Trophoblast cell (in vitro differentiated cells and primary cell): ENCODE results near the gene DMRTC1.
"Not testable (repeated sequence)": the region's sequence is repeated elsewhere in the genome, so short reads cannot be mapped to it uniquely, and the experiment has no call there.

Experiments
- DNase-seq, 2 donors: peaks; one replicate each; pipeline ENCODE4 v3.0.0-alpha.2; 2016
- H2AFZ ChIP-seq: 2 replicates; pipeline ENCODE4 v1.6.1; 2013; ENCODE audit warnings: low read length, moderate library complexity, mild to moderate bottlenecking; ENCODE audit not compliant: insufficient read depth, poor library complexity
- H2AK5ac ChIP-seq: 2 replicates; pipeline ENCODE4 v1.6.1; 2013; ENCODE audit warnings: mild to moderate bottlenecking, low read length
- H2BK120ac ChIP-seq: 2 replicates; pipeline ENCODE4 v1.6.1; 2013; ENCODE audit warnings: low read length, mild to moderate bottlenecking, moderate library complexity; ENCODE audit not compliant: insufficient read depth, poor library complexity
- H2BK12ac ChIP-seq: 2 replicates; pipeline ENCODE4 v1.6.1; 2013; ENCODE audit warnings: mild to moderate bottlenecking, low read length, moderate library complexity
- H2BK5ac ChIP-seq: 2 replicates; pipeline ENCODE4 v1.6.1; 2013; ENCODE audit warnings: low read length, low read depth, moderate library complexity, mild to moderate bottlenecking; ENCODE audit not compliant: poor library complexity
- H3K14ac ChIP-seq: 2 replicates; pipeline ENCODE4 v1.6.1; 2013; ENCODE audit warnings: mild to moderate bottlenecking, low read length
- H3K18ac ChIP-seq: 2 replicates; pipeline ENCODE4 v1.6.1; 2013; ENCODE audit warnings: mild to moderate bottlenecking, low read length
- H3K23ac ChIP-seq: 2 replicates; pipeline ENCODE4 v1.6.1; 2013; ENCODE audit warnings: low read length
- H3K27ac ChIP-seq: 2 replicates; pipeline ENCODE4 v1.5.1; 2013; ENCODE audit warnings: low read depth, mild to moderate bottlenecking, inconsistent platforms, low read length, moderate library complexity
- H3K27me3 ChIP-seq: 2 replicates; pipeline ENCODE4 v1.6.1; 2013; ENCODE audit warnings: inconsistent platforms, mild to moderate bottlenecking, low read length, moderate library complexity; ENCODE audit not compliant: insufficient read depth
- H3K36me3 ChIP-seq, 2 experiments: 1 replicate in 1 of 2; 2 replicates in 1 of 2; pipeline ENCODE4 v1.6.1; 2013; ENCODE audit warnings: low read length in 2 of 2, mild to moderate bottlenecking in 2 of 2, moderate library complexity in 1 of 2; ENCODE audit not compliant: insufficient read depth in 2 of 2, control insufficient read depth in 1 of 2
- H3K4ac ChIP-seq: 2 replicates; pipeline ENCODE4 v1.6.1; 2013; ENCODE audit warnings: low read depth, mild to moderate bottlenecking, low read length, moderate library complexity
- H3K4me1 ChIP-seq, 2 experiments: 1 replicate in 1 of 2; 2 replicates in 1 of 2; pipeline ENCODE4 v1.6.1; 2013; ENCODE audit warnings: low read length in 2 of 2, mild to moderate bottlenecking in 2 of 2, moderate library complexity in 1 of 2; ENCODE audit not compliant: insufficient read depth in 2 of 2, control insufficient read depth in 1 of 2
- H3K4me2 ChIP-seq: 2 replicates; pipeline ENCODE4 v1.6.1; 2013; ENCODE audit warnings: inconsistent platforms, mild to moderate bottlenecking, low read length, moderate library complexity
- H3K4me3 ChIP-seq: 2 replicates; pipeline ENCODE4 v1.5.1; 2013; ENCODE audit warnings: mild to moderate bottlenecking, low read depth, low read length, inconsistent platforms
- H3K79me1 ChIP-seq: one replicate; pipeline ENCODE4 v1.6.1; 2013; ENCODE audit warnings: low read length
- H3K79me2 ChIP-seq: 2 replicates; pipeline ENCODE4 v1.6.1; 2013; ENCODE audit warnings: low read length, mild to moderate bottlenecking; ENCODE audit not compliant: control insufficient read depth, insufficient read depth, poor library complexity
- H3K9ac ChIP-seq: 2 replicates; pipeline ENCODE4 v1.6.1; 2013; ENCODE audit warnings: mild to moderate bottlenecking, low read length
- H3K9me3 ChIP-seq: 2 replicates; pipeline ENCODE4 v1.6.1; 2013; ENCODE audit warnings: low read depth, mild to moderate bottlenecking, control low read depth, inconsistent platforms, low read length; ENCODE audit not compliant: insufficient read depth
- H4K12ac ChIP-seq: 2 replicates; pipeline ENCODE4 v1.6.1; 2013; ENCODE audit warnings: low read depth, mild to moderate bottlenecking, low read length, moderate library complexity
- H4K8ac ChIP-seq: 2 replicates; pipeline ENCODE4 v1.6.1; 2013; ENCODE audit warnings: low read depth, mild to moderate bottlenecking, low read length, moderate library complexity
- H4K91ac ChIP-seq: one replicate; pipeline ENCODE4 v1.6.1; 2013; ENCODE audit warnings: low read depth, mild to moderate bottlenecking, low read length, moderate library complexity
- WGBS: extraction: QIAGEN DNeasy Blood & Tissue Kit; methylation state at CpG from one replicate; pipeline ENCODE4 v1.1.7; 2013; ENCODE audit warnings: missing lambda C conversion rate; ENCODE audit not compliant: insufficient read length, insufficient coverage; ENCODE audit errors: extremely low coverage; 5-methylcytosine and 5-hydroxymethylcytosine counted together

Gene DMRTC1

DNA sequence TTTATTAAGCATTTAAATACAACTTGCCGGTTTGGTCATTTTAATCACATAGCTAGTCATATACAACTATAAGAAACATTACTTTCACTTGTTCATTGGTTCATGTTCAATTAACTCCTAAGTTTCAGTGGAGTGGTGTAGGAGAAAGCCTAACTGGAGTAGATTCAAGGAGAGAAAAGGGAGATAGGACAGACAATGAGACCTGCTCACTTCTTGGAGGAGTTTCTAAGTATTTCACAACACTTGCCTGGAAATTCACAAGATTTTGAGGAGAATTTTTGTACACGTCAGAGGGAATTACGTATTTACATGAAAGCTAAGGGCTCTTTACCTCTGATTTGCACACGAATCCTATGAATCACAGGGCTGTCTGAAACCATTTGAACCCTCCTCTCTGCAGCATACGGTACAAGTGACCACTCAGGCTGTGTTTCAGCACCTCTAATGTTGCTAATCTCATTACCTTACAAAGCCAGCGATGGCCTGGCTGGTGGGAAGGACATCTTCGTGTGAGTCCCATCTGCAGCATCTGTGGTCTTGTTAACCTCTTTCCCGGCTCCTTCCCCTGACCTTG, 6.7 kb downstream of the DMRTC1 start:
- H3K9ac ChIP-seq, H3K14ac ChIP-seq, H3K36me3 ChIP-seq, H2AK5ac ChIP-seq, H3K23ac ChIP-seq, H3K27ac ChIP-seq, H2BK12ac ChIP-seq, H3K79me1 ChIP-seq, H4K8ac ChIP-seq, H2BK5ac ChIP-seq, H3K27me3 ChIP-seq, H3K4me2 ChIP-seq, H4K12ac ChIP-seq, H3K79me2 ChIP-seq, H3K18ac ChIP-seq, H3K4ac ChIP-seq, DNase-seq, H3K4me3 ChIP-seq, H2BK120ac ChIP-seq, H3K4me1 ChIP-seq, H4K91ac ChIP-seq, H2AFZ ChIP-seq, H3K9me3 ChIP-seq: not testable (repeated sequence)
- no CpG with 5 or more reads among the region's 8 CpGs for WGBS

DNA sequence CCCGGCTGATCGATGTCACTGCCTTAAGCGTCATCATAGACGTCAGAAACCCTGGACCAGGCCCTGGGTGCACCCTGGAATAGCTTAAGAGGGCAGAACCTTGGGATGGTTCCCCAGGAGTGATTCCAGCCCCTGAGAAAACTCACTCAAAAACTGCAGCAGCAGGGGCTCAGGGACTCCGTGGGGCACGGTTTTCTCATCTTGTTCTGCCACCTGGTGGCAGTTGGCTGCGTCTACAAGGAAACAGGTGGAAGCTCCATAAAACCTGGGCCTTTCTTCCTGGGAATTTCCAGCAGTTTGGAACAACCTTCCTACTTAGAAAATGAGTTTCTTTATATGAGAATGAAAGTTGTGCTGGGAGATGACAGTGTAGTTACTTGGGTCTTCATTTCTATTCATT, 7.2 kb downstream of the DMRTC1 start:
- not testable (repeated sequence) for H2BK5ac ChIP-seq, H3K27ac ChIP-seq, H3K4me1 ChIP-seq, H3K23ac ChIP-seq, H3K4ac ChIP-seq, H2BK120ac ChIP-seq, H3K9ac ChIP-seq, H4K8ac ChIP-seq, H4K12ac ChIP-seq, H2AK5ac ChIP-seq, H3K27me3 ChIP-seq, H3K4me2 ChIP-seq, DNase-seq, H3K14ac ChIP-seq, H4K91ac ChIP-seq, H2AFZ ChIP-seq, H3K79me1 ChIP-seq, H3K36me3 ChIP-seq, H3K18ac ChIP-seq, H3K79me2 ChIP-seq, H2BK12ac ChIP-seq, H3K4me3 ChIP-seq, H3K9me3 ChIP-seq
- no CpG with 5 or more reads among the region's 7 CpGs for WGBS

DNA sequence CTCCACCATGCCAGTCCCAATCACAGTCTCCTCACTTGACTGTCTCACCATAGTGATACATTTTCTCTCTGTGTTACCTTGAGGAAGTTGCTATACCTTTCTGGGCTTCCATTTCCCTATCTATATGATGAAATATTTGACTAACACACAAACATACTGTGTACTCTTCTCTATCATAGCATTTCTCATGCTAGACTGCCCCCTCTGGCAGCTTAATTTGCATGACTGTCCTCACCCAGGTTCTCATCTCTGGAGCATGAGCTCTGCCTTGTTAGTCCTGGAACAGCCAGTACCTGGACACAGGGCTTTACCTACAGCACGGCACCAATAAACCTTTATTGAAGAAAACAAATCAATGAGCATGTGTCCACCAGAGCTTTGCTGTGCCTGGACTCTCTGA, 11.4 kb downstream of the DMRTC1 start:
- not testable (repeated sequence) for H2BK12ac ChIP-seq, H2AFZ ChIP-seq, H3K79me2 ChIP-seq, H4K91ac ChIP-seq, H3K9ac ChIP-seq, H3K4me3 ChIP-seq, H3K23ac ChIP-seq, DNase-seq, H3K4me2 ChIP-seq, H3K18ac ChIP-seq, H3K4ac ChIP-seq, H3K9me3 ChIP-seq, H2BK120ac ChIP-seq, H2BK5ac ChIP-seq, H3K79me1 ChIP-seq, H3K4me1 ChIP-seq, H4K12ac ChIP-seq, H4K8ac ChIP-seq, H3K27ac ChIP-seq, H3K36me3 ChIP-seq, H3K14ac ChIP-seq, H2AK5ac ChIP-seq, H3K27me3 ChIP-seq
- no CpG with 5 or more reads among the region's 1 CpG for WGBS

DNA sequence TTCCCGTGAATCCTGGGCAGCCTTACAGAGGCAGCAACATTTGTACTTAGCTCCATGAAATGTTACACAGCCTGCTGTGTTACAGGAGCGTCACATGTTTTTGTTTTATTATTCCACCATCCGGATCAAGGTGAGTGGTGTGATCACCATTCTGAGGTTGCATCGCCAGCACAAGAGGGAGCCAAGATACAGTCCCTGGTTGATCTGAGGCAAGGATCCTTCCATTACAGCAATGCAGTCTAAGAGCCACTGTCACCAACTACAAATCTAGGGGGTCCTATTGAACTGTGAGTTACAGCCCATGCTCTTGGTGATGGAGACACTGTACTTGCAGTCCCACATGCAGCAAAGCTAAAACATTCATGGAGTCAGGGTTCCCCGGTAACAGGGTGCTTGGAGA, 27.5 kb downstream of the DMRTC1 start:
- H4K12ac ChIP-seq, H2BK5ac ChIP-seq, H3K9ac ChIP-seq, H2AFZ ChIP-seq, H3K18ac ChIP-seq, H3K4ac ChIP-seq, H2AK5ac ChIP-seq, H3K14ac ChIP-seq, H3K79me1 ChIP-seq, DNase-seq, H3K79me2 ChIP-seq, H3K4me3 ChIP-seq, H4K8ac ChIP-seq, H3K4me2 ChIP-seq, H3K27me3 ChIP-seq, H2BK12ac ChIP-seq, H3K4me1 ChIP-seq, H2BK120ac ChIP-seq, H4K91ac ChIP-seq, H3K36me3 ChIP-seq, H3K23ac ChIP-seq, H3K9me3 ChIP-seq, H3K27ac ChIP-seq: not testable (repeated sequence)
- WGBS: no CpG with 5 or more reads among the region's 5 CpGs
